Adrenal gland (tissue), 5 donors: ENCODE data around the gene KAZN.

Source experiments
- POLR2A ChIP-seq, 2 donors: fragments of 450-650 bp; IDR thresholded peaks; one replicate each; pipeline ENCODE4 v1.6.1; 2017; ENCODE audit warnings: antibody characterized with exemption in 2 of 2, mild to moderate bottlenecking in 2 of 2, moderate library complexity in 1 of 2
- TF ChIP-seq, protein P1 (sequence below), 6 experiments: fragments of 450-650 bp in 4 of 6; fragments of 200-600 bp in 2 of 6; sonication (generic) in 1 of 6; IDR thresholded peaks; 1 replicate in 5 of 6; 2 replicates in 1 of 6; pipeline versions ENCODE4 v1.5.1 to v1.8.0; 2016 to 2021; ENCODE audit warnings: antibody characterized with exemption in 6 of 6, mild to moderate bottlenecking in 2 of 6, moderate library complexity in 1 of 6
- donor health status: DM: no; HTN: no; CAD: no.

DNA sequence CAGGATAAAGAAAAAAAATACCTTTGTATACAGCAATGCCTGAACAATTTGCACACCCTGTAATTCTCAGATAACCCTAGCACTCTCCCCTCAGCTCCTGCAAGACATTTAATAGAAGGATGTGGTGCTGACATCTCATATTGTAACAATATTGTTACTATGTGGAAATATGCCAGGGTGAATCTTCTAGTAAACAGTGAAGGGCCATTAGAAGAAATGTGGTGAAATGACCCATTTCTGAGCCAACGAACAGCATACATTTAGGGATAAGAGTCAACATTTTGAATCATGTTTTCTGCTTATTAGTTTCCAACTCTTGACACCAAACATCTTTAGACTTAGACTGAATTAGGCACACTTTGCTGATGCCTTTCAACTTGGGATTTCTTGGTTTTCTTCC lies 188.2 kb downstream of the KAZN start:
- TF ChIP-seq, protein P1, sequence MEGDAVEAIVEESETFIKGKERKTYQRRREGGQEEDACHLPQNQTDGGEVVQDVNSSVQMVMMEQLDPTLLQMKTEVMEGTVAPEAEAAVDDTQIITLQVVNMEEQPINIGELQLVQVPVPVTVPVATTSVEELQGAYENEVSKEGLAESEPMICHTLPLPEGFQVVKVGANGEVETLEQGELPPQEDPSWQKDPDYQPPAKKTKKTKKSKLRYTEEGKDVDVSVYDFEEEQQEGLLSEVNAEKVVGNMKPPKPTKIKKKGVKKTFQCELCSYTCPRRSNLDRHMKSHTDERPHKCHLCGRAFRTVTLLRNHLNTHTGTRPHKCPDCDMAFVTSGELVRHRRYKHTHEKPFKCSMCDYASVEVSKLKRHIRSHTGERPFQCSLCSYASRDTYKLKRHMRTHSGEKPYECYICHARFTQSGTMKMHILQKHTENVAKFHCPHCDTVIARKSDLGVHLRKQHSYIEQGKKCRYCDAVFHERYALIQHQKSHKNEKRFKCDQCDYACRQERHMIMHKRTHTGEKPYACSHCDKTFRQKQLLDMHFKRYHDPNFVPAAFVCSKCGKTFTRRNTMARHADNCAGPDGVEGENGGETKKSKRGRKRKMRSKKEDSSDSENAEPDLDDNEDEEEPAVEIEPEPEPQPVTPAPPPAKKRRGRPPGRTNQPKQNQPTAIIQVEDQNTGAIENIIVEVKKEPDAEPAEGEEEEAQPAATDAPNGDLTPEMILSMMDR (IDR thresholded peaks at IDR 0.05): no peak
- TF ChIP-seq POLR2A (IDR thresholded peaks at IDR 0.05): no peak
